Tibial nerve (tissue), 4 donors: ENCODE data around the gene ZKSCAN7.

Source experiments
- EP300 ChIP-seq, 2 donors: sonication (generic); formaldehyde crosslinking; IDR thresholded peaks; one replicate each; pipeline ENCODE4 v1.6.1; 2017; ENCODE audit warnings: antibody characterized with exemption in 2 of 2, mild to moderate bottlenecking in 1 of 2
- POLR2A ChIP-seq, 2 donors: fragments of 450-650 bp; IDR thresholded peaks; one replicate each; pipeline ENCODE4 v1.6.1; 2017; ENCODE audit warnings: antibody characterized with exemption in 2 of 2, mild to moderate bottlenecking in 2 of 2, moderate library complexity in 2 of 2
- TF ChIP-seq, protein P1 (sequence below), 5 experiments: fragments of 200-600 bp in 3 of 5; fragments of 450-650 bp in 2 of 5; sonication (generic) in 3 of 5; IDR thresholded peaks; one replicate each; pipeline ENCODE4 v1.5.1; 2016 to 2019; ENCODE audit warnings: antibody characterized with exemption in 5 of 5, mild to moderate bottlenecking in 3 of 5, moderate library complexity in 2 of 5

GRCh38 chr3:44516230-44516629 is 38.8 kb upstream of the ZKSCAN7 start:
- TF ChIP-seq, protein P1, sequence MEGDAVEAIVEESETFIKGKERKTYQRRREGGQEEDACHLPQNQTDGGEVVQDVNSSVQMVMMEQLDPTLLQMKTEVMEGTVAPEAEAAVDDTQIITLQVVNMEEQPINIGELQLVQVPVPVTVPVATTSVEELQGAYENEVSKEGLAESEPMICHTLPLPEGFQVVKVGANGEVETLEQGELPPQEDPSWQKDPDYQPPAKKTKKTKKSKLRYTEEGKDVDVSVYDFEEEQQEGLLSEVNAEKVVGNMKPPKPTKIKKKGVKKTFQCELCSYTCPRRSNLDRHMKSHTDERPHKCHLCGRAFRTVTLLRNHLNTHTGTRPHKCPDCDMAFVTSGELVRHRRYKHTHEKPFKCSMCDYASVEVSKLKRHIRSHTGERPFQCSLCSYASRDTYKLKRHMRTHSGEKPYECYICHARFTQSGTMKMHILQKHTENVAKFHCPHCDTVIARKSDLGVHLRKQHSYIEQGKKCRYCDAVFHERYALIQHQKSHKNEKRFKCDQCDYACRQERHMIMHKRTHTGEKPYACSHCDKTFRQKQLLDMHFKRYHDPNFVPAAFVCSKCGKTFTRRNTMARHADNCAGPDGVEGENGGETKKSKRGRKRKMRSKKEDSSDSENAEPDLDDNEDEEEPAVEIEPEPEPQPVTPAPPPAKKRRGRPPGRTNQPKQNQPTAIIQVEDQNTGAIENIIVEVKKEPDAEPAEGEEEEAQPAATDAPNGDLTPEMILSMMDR (IDR thresholded peaks at IDR 0.05) = no peak
- TF ChIP-seq POLR2A (IDR thresholded peaks at IDR 0.05) (no peak), EP300 (IDR thresholded peaks at IDR 0.05) (no peak)
